ENCODE data around the gene ZNF268. TPM values are rescaled to one million over a fixed set of nuclear protein-coding genes. Genes with fewer than 3 reads are reported as not detected.

ZNF268 gene
- total and polyA plus RNA-seq, 9 donors, result 6.3 to 35.5 (median 23.2) TPM

DNA sequence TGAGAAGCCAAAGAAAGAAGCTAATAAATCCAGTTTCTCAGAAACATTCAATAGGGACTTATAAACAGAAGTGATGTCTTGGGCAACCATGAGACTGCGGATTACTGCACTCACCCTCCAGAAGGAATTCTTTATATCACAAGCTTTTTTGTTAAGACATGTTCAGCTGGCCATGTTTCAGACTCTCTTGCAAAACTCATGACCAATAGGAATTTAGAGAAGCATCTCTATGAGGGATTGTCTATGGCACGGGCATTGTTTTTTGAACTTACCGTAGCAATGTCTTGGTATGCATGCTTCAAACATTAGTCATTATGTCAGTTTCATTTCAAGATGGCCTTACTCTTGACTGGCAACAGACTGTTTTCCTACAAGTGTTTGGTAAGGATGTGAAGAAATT is 15.5 kb upstream of the ZNF268 start:
- no peaks in the 10 kb centered on the region for H3K36me3 ChIP-seq
- TF ChIP-seq EP300 (IDR thresholded peaks at IDR 0.05) (no peak), POLR2A (IDR thresholded peaks at IDR 0.05) (no peak)
- TF ChIP-seq, protein P1, sequence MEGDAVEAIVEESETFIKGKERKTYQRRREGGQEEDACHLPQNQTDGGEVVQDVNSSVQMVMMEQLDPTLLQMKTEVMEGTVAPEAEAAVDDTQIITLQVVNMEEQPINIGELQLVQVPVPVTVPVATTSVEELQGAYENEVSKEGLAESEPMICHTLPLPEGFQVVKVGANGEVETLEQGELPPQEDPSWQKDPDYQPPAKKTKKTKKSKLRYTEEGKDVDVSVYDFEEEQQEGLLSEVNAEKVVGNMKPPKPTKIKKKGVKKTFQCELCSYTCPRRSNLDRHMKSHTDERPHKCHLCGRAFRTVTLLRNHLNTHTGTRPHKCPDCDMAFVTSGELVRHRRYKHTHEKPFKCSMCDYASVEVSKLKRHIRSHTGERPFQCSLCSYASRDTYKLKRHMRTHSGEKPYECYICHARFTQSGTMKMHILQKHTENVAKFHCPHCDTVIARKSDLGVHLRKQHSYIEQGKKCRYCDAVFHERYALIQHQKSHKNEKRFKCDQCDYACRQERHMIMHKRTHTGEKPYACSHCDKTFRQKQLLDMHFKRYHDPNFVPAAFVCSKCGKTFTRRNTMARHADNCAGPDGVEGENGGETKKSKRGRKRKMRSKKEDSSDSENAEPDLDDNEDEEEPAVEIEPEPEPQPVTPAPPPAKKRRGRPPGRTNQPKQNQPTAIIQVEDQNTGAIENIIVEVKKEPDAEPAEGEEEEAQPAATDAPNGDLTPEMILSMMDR (IDR thresholded peaks at IDR 0.05), result no peak
- H3K4me1 ChIP-seq (ENCODE audit: insufficient read depth), result no peaks in the 10 kb centered on the region
- no peak for DNase-seq
- no peaks in the 10 kb centered on the region for H3K27me3 ChIP-seq
- H3K9me3 ChIP-seq, result peaks cover 3 to 5% of the 10 kb centered on the region in 2 donors
- 85 to 94% (median 89%) methylated on average over 3 of the region's 3 CpGs for WGBS, 3 donors
- no peak overlapping the region for H3K4me3 ChIP-seq
- intact Hi-C loops (cut with DNase I), result no loop called here
- no peak overlapping the region for H3K27ac ChIP-seq

DNA sequence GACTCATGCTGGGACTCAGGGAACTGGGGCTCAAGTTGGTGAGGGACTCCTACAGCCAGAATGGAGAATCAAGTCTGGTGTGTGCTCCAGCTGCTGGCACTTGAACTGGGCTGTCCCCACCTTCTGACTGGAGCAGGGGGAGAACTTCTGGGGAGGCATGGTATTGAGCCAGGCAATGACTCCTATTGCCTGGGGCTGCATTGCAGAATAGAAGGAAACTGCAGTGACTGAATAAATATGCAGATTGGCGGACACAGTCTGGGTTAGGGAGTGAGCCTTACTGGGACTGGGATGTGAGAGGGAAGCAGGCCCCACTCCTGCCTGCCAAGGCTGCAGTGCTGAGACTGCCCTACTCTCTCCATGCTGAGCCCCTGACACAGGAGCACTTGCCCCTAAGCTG is 8.8 kb upstream of the ZNF268 start:
- H3K27ac ChIP-seq, result no peak overlapping the region
- intact Hi-C loops (cut with DNase I), result no loop called here
- no peaks in the 10 kb centered on the region for H3K36me3 ChIP-seq
- 62 to 94% (median 85%) methylated on average over 1 of the region's 1 CpG for WGBS, 3 donors
- H3K4me3 ChIP-seq, result no peak overlapping the region
- TF ChIP-seq, protein P1 (IDR thresholded peaks at IDR 0.05), result no peak
- TF ChIP-seq EP300 (IDR thresholded peaks at IDR 0.05), result no peak
- H3K4me1 ChIP-seq (ENCODE audit: insufficient read depth), result no peaks in the 10 kb centered on the region
- no peaks in the 10 kb centered on the region for H3K27me3 ChIP-seq
- H3K9me3 ChIP-seq, result peaks cover 0 to 2% of the 10 kb centered on the region in 2 donors
- DNase-seq, result no peak

DNA sequence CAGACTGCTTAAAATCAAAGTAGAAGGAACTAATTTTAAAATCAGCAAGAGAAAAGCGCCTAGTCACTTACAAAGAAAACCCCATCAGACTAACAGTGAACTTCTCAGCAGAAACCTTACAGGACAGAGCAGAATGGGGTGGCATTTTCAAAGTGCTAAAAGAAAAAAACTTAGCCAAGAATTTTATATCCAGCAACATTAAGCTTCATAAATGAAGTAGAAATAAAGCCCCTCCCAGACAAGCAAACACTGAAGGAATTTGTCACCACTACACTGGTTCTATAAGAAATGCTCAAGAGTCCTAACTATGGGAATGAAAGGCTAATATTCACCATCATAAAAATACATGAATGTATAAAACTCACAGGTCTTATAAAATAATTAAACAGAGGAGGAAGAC is 6.4 kb upstream of the ZNF268 start:
- H3K4me3 ChIP-seq, result no peak overlapping the region
- 71 to 83% (median 75%) methylated on average over 1 of the region's 1 CpG for WGBS, 3 donors
- TF ChIP-seq POLR2A (IDR thresholded peaks at IDR 0.05) (no peak), EP300 (IDR thresholded peaks at IDR 0.05) (no peak)
- TF ChIP-seq, protein P1 (IDR thresholded peaks at IDR 0.05), result no peak
- no peaks in the 10 kb centered on the region for H3K36me3 ChIP-seq
- no peaks in the 10 kb centered on the region for H3K27me3 ChIP-seq
- H3K4me1 ChIP-seq (ENCODE audit: insufficient read depth), result no peaks in the 10 kb centered on the region
- DNase-seq, result no peak
- intact Hi-C loops (cut with DNase I), result no loop called here
- no peak overlapping the region for H3K27ac ChIP-seq
- H3K9me3 ChIP-seq, result peaks cover 0 to 5% of the 10 kb centered on the region in 2 donors

DNA sequence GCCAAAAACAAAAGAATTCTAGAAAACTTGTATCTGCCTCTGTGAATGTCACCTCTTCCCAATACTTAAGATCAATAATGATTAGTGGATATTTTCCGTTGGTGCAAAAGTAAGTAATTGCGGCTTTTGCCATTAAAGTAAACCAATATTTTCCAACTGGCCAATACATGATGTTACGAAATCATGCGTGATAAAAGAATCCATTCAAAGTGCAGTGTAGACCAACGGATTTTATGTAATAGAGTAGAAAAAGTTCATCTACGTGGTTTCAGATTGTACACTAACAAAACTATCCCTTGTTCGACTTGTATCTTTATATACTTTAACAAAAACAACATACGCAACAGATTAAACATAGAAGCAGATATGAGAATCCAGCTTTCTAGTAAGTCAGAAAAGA is 626 bp upstream of the ZNF268 start:
- TF ChIP-seq EP300 (IDR thresholded peaks at IDR 0.05), result no peak
- TF ChIP-seq POLR2A (IDR thresholded peaks at IDR 0.05), result no peak
- TF ChIP-seq, protein P1 (IDR thresholded peaks at IDR 0.05), result no peak
- 97% methylated on average over 8 of the region's 8 CpGs for WGBS, 3 donors
- Histone ChIP-seq H3K27me3 (no peaks in the 10 kb centered on the region), H3K36me3 (no peaks in the 10 kb centered on the region), H3K27ac (no peak overlapping the region), H3K4me1 (ENCODE audit: insufficient read depth) (no peaks in the 10 kb centered on the region), H3K4me3 (no peak overlapping the region), H3K9me3 (peaks cover 0 to 20% of the 10 kb centered on the region in 2 donors)
- no peak for DNase-seq
- intact Hi-C loops (cut with DNase I), result no loop called here

DNA sequence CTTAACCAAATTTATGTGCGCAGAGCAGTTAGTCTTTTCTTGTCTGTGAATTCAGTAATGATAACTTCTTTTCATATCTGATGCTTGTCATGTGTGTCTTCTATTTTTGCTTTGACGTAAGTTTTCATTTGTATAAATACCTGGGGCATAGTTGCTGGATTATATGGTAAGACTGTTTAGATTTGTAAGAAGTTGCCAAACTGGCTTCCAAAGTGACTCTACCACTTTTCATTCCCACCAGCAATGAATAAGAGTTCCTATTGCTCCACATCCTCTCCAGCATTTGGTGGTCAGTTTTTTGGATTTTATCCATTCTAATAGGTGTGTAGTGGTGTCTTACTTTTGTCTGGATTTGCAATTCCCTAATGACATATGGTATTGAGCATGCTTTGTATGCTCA is 8.9 kb downstream of the ZNF268 start:
- H3K4me1 ChIP-seq (ENCODE audit: insufficient read depth), result no peaks in the 10 kb centered on the region
- intact Hi-C loops (cut with DNase I), result no loop called here
- peaks cover 9 to 91% of the 10 kb centered on the region in 2 donors for H3K9me3 ChIP-seq
- TF ChIP-seq POLR2A (IDR thresholded peaks at IDR 0.05) (no peak), EP300 (IDR thresholded peaks at IDR 0.05) (no peak)
- TF ChIP-seq, protein P1 (IDR thresholded peaks at IDR 0.05), result no peak
- WGBS, 3 donors, result 99 to 100% (median 100%) methylated on average over 2 of the region's 2 CpGs
- H3K27me3 ChIP-seq, result no peaks in the 10 kb centered on the region
- H3K4me3 ChIP-seq, result no peak overlapping the region
- H3K36me3 ChIP-seq, result peaks cover 12% of the 10 kb centered on the region
- H3K27ac ChIP-seq, result no peak overlapping the region
- no peak for DNase-seq
